SJCRH30 (cell line): ENCODE measurements around the gene CFAP20. TPM values are rescaled to one million over a fixed set of nuclear protein-coding genes. Genes with fewer than 3 reads are reported as not detected.
"Not testable (repeated sequence)": the region's sequence is repeated elsewhere in the genome, so short reads cannot be mapped to it uniquely, and the experiment has no call there.

Experiments
- DNase-seq, 2 experiments: peaks; one replicate each; pipeline ENCODE4 v3.0.0-alpha.2; 2015 to 2020
- H3K27ac ChIP-seq: fragments of 250-450 bp; sonication (Bioruptor Pico); 2 replicates; pipeline ENCODE4 v1.5.1; 2020; ENCODE audit warnings: mild to moderate bottlenecking, moderate library complexity
- H3K27me3 ChIP-seq: fragments of 250-450 bp; sonication (Bioruptor Pico); 2 replicates; pipeline ENCODE4 v1.5.1; 2020; ENCODE audit warnings: mild to moderate bottlenecking, moderate library complexity
- H3K36me3 ChIP-seq: fragments of 250-450 bp; sonication (Bioruptor Pico); 2 replicates; pipeline ENCODE4 v1.5.1; 2020; ENCODE audit warnings: mild to moderate bottlenecking, moderate library complexity
- H3K4me1 ChIP-seq: fragments of 250-450 bp; sonication (Bioruptor Pico); 2 replicates; pipeline ENCODE4 v1.5.1; 2020; ENCODE audit warnings: mild to moderate bottlenecking, moderate library complexity
- H3K4me3 ChIP-seq: fragments of 250-450 bp; sonication (Bioruptor Pico); 2 replicates; pipeline ENCODE4 v1.5.1; 2020; ENCODE audit warnings: mild to moderate bottlenecking, moderate library complexity
- H3K9me3 ChIP-seq: fragments of 250-450 bp; sonication (Bioruptor Pico); replicated peaks from 2 replicates; pipeline ENCODE4 v1.5.1; 2020; ENCODE audit warnings: mild to moderate bottlenecking, moderate library complexity
- total RNA-seq: library from RNA; depleted of rRNA; stranded (reverse); fragments of >200 nt; shearing (Covaris generic); gene quantifications from 2 replicates; pipeline ENCODE4 v1.2.3, GENCODE V29; 2014

The CFAP20 gene
- total RNA-seq, 1 experiment from 2014 or later: 119 TPM

GRCh38 chr16:58095575-58095960 lies 33.6 kb downstream of the CFAP20 start:
- H3K27me3 ChIP-seq, H3K27ac ChIP-seq, H3K36me3 ChIP-seq, DNase-seq, H3K9me3 ChIP-seq, H3K4me3 ChIP-seq: not testable (repeated sequence)
- H3K4me1 ChIP-seq: peaks cover 18% of the 10 kb centered on the region

- Histone ChIP-seq H3K4me1 (peaks cover 15% of the 10 kb centered on the region), H3K27me3 (no peaks in the 10 kb centered on the region), H3K27ac (no peak overlapping the region), H3K9me3 (no peaks in the 10 kb centered on the region), H3K4me3 (no peak overlapping the region), H3K36me3 (no peaks in the 10 kb centered on the region)
- DNase-seq: no peak
Measured at GRCh38 chr16:58094791-58095574, 34.2 kb downstream of the CFAP20 start.

GRCh38 chr16:58094026-58094425 lies 35.2 kb downstream of the CFAP20 start:
- DNase-seq: no peak
- Histone ChIP-seq H3K27ac (no peak overlapping the region), H3K4me3 (no peak overlapping the region), H3K27me3 (no peaks in the 10 kb centered on the region), H3K36me3 (no peaks in the 10 kb centered on the region), H3K4me1 (peaks cover 6% of the 10 kb centered on the region), H3K9me3 (no peaks in the 10 kb centered on the region)

GRCh38 chr16:58090396-58090795 lies 38.8 kb downstream of the CFAP20 start:
- not testable (repeated sequence) for H3K27ac ChIP-seq, DNase-seq, H3K4me3 ChIP-seq, H3K4me1 ChIP-seq, H3K36me3 ChIP-seq, H3K9me3 ChIP-seq, H3K27me3 ChIP-seq

GRCh38 chr16:58088091-58088490 lies 41.1 kb downstream of the CFAP20 start:
- H3K4me1 ChIP-seq: no peaks in the 10 kb centered on the region
- H3K27me3 ChIP-seq: no peaks in the 10 kb centered on the region
- H3K9me3 ChIP-seq: no peaks in the 10 kb centered on the region
- no peak overlapping the region for H3K4me3 ChIP-seq
- no peak overlapping the region for H3K27ac ChIP-seq
- H3K36me3 ChIP-seq: no peaks in the 10 kb centered on the region
- no peak for DNase-seq

DNA sequence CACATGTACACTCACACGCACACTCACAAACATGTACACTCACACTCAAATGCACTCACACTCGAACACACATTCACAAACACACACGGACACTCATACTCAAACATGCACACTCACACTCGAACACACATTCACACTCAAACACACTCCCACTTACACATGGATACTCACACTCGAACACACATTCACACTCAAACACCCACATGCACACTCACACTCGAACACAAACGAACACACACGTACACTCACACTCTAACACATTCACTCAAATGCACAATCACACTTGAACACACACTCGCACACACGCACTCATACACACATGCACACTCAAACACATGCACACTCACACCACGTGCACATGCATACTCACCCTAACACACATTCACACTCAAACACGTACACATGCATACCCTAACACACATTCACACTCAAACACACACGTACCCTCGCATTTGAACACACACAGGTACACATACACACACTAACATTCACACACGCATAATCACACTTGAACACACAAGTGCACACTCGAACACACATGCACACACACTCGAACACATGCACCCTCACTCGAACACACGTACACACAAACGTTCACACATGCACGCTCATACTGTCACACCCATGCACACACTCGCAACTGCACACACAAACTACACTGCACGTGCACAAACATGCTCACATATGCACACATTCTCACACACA lies 41.8 kb downstream of the CFAP20 start:
- Histone ChIP-seq H3K27me3 (no peaks in the 10 kb centered on the region), H3K4me3 (no peak overlapping the region), H3K4me1 (no peaks in the 10 kb centered on the region), H3K27ac (no peak overlapping the region), H3K36me3 (no peaks in the 10 kb centered on the region), H3K9me3 (no peaks in the 10 kb centered on the region)
- DNase-seq: no peak

DNA sequence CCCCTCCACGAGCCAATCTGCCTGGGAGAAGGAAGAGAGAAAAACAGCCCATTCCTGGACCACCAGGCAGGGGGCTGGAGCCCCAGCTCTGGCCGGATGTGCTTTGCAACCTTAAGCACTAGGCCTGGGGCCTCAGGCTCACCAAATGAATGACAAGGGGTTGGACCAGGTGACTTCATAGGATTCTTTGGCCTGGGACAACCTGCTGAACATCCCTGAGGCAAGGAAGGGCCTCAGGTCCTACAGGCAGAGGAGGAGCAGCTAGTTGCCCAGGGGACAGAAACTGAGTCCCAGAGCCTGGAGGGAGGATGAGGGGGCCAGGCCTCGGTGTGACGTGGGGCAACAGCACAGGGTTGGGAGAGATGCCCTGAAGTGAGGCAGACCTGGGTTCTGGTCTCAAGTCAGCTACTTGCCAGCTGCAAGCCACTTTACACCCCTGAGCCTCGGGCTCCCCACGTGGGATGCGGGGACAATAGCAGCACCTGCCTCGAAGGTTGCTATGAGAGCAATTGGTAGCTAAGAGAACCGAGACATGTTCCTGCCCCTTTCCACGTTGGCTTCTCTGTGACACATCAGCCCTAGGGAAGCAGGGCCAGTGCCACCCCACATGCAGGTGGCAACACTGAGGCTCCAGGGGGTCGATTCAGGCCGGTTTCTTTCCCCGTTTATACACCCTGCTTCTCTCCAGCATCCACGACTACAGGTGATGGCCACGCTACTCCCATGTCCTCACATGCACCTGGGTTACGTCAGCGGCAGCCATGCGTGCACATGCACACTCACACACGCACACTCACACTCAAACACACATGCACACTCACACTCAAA lies 42.6 kb downstream of the CFAP20 start:
- Histone ChIP-seq H3K9me3 (no peaks in the 10 kb centered on the region), H3K27me3 (no peaks in the 10 kb centered on the region), H3K27ac (no peak overlapping the region), H3K4me1 (no peaks in the 10 kb centered on the region), H3K4me3 (no peak overlapping the region), H3K36me3 (no peaks in the 10 kb centered on the region)
- no peak for DNase-seq

DNA sequence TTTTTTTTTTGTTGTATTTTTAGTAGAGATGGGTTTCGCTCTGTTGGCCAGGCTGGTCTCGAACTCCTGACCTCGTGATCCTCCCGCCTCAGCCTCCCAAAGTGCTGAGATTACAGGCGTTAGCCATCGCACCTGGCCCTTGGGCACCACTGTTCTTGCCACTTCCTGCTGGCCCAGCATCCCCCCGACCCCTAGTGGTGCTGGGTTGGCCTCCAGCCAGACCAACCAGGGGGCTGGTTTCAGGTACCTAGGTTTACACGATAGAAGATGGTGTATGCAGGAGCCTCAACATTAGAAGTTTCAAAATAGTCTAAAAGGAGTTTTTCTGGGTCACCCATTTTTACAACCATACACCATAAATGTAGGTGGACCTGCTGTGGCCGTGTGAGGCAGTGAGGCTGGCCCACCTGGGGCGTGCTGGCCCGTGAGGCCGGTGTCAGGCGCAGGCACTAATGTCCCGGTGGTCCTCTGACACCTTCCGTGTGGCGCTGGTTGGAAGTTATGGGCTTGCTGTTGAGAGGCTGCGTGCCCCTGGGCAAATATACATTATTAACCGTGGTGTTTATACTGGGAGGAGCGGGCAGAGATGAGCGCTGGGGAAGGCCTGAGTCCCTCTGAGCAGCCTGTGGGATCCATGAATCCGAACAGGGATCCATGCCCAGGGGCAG lies 43.5 kb downstream of the CFAP20 start:
- H3K27ac ChIP-seq: no peak overlapping the region
- no peak overlapping the region for H3K4me3 ChIP-seq
- H3K27me3 ChIP-seq: no peaks in the 10 kb centered on the region
- H3K4me1 ChIP-seq: no peaks in the 10 kb centered on the region
- DNase-seq: no peak
- no peaks in the 10 kb centered on the region for H3K9me3 ChIP-seq
- no peaks in the 10 kb centered on the region for H3K36me3 ChIP-seq

DNA sequence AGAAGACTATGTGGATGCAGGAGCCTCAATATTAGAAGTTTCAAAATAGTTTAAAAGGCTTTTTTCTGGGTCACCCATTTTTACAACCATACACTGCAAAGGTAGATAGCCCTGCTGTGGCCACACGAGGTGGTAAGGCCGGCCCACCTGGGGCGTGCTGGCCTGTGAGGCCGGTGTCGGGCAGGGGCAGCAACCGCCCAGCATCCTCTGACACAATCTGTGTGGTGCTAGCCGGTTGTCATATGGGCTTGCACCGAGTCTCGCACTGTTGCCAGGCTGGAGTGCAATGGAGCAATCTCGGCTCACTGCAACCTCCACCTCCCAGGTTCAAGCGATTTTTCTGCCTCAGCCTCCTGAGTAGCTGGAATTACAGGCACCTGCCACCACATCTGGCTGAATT lies 44.0 kb downstream of the CFAP20 start:
- H3K9me3 ChIP-seq: no peaks in the 10 kb centered on the region
- DNase-seq: no peak
- no peaks in the 10 kb centered on the region for H3K36me3 ChIP-seq
- no peaks in the 10 kb centered on the region for H3K27me3 ChIP-seq
- H3K27ac ChIP-seq: no peak overlapping the region
- no peaks in the 10 kb centered on the region for H3K4me1 ChIP-seq
- no peak overlapping the region for H3K4me3 ChIP-seq

DNA sequence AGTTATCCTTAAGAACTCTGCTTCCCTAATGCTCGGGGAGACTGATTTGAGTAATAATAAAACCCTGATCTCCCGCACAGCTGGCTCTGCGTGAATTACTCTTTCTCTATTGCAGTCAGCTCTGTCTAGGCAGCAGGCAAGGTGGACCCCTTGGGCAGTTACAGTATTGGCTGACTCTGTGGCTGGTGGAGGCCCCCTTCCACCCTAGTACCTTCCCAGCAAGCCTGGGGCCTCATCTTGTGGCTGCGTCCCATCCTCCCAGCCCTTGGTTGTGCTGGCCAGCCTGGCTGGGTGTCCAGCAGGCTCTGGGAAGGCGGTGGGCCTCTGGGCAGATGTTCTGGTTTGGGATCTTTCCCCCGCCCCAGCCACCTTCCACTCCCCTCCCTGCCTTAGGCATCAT lies 44.5 kb downstream of the CFAP20 start:
- Histone ChIP-seq H3K9me3 (no peaks in the 10 kb centered on the region), H3K36me3 (no peaks in the 10 kb centered on the region), H3K27me3 (no peaks in the 10 kb centered on the region), H3K4me3 (no peak overlapping the region), H3K4me1 (no peaks in the 10 kb centered on the region), H3K27ac (no peak overlapping the region)
- DNase-seq: no peak

- no peaks in the 10 kb centered on the region for H3K27me3 ChIP-seq
- H3K27ac ChIP-seq: no peak overlapping the region
- no peak overlapping the region for H3K4me3 ChIP-seq
- no peaks in the 10 kb centered on the region for H3K4me1 ChIP-seq
- DNase-seq: no peak
- no peaks in the 10 kb centered on the region for H3K36me3 ChIP-seq
- H3K9me3 ChIP-seq: no peaks in the 10 kb centered on the region
Measured at GRCh38 chr16:58082381-58082780, 46.8 kb downstream of the CFAP20 start.

DNA sequence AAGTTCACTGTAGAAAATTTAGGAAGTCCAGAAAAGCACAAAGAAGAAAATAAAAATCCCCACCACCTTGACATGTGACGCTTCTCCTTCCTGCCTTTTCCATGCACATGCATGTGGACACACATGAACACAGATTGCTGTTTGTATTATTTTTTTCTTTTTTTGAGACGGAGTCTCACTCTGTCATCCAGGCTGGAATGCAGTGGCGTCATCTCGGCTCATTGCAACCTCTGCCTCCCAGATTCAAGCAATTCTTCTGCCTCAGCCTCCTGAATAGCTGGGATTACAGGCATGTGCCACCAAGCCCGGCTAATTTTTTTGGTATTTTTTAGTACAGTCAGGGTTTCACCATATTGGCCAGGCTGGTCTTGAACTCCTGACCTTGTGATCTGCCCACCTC lies 48.5 kb downstream of the CFAP20 start:
- H3K4me3 ChIP-seq, H3K27ac ChIP-seq, H3K36me3 ChIP-seq, DNase-seq, H3K4me1 ChIP-seq, H3K27me3 ChIP-seq, H3K9me3 ChIP-seq: not testable (repeated sequence)

DNA sequence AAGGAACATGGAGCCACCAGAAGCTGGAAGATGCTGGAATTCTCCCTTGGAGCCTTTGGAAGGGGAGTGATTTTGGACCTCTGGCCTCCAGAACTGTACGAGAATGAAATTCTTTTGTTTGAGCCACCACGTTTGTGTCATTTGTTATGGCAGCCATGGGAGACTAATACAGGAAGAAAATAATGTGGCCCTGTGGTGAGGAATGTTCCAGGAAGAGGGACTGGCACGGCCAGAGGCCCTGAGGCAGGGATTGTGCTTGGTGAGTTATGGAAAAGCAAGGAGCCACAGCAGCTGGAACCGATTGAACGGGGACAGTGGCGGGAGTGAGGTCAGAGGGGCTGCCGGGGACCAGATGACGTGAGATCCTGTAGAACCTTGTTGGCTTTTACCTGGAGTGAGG lies 51.4 kb downstream of the CFAP20 start:
- Histone ChIP-seq H3K4me1 (no peaks in the 10 kb centered on the region), H3K27ac (no peak overlapping the region), H3K27me3 (no peaks in the 10 kb centered on the region), H3K36me3 (no peaks in the 10 kb centered on the region), H3K9me3 (0 out of 2 replicates have a peak, but pooled peaks cover 3% of the 10 kb centered on the region), H3K4me3 (no peak overlapping the region)
- DNase-seq: no peak

- Histone ChIP-seq H3K27me3 (no peaks in the 10 kb centered on the region), H3K4me3 (no peak overlapping the region), H3K9me3 (0 out of 2 replicates have a peak, but pooled peaks cover 3% of the 10 kb centered on the region)
Measured at GRCh38 chr16:58076514-58076913, 52.7 kb downstream of the CFAP20 start.

More at GRCh38 chr16:58076514-58076913, 52.7 kb downstream of the CFAP20 start:
- H3K27ac ChIP-seq: no peak overlapping the region
- no peaks in the 10 kb centered on the region for H3K36me3 ChIP-seq
- no peaks in the 10 kb centered on the region for H3K4me1 ChIP-seq
- no peak for DNase-seq
